BLaER1 (cell line): Measurements from ENCODE around the gene NCF2.

Experiments used
- H3K27ac ChIP-seq: shearing (Covaris generic); formaldehyde crosslinking; 2 replicates; pipeline ENCODE4 v1.8.1; 2022
- H3K27me3 ChIP-seq: shearing (Covaris generic); formaldehyde crosslinking; 2 replicates; pipeline ENCODE4 v1.8.1; 2022
- H3K36me3 ChIP-seq: shearing (Covaris generic); formaldehyde crosslinking; 2 replicates; pipeline ENCODE4 v1.8.1; 2022
- H3K4me1 ChIP-seq: shearing (Covaris generic); formaldehyde crosslinking; 2 replicates; pipeline ENCODE4 v1.8.1; 2022
- H3K4me2 ChIP-seq: shearing (Covaris generic); formaldehyde crosslinking; 2 replicates; pipeline ENCODE4 v1.8.1; 2022
- H3K4me3 ChIP-seq: shearing (Covaris generic); formaldehyde crosslinking; 2 replicates; pipeline ENCODE4 v1.8.1; 2022
- H3K9ac ChIP-seq: shearing (Covaris generic); formaldehyde crosslinking; 2 replicates; pipeline ENCODE4 v1.8.1; 2022
- H3K9me3 ChIP-seq: shearing (Covaris generic); formaldehyde crosslinking; 2 replicates; pipeline ENCODE4 v1.8.1; 2022
- H4K20me1 ChIP-seq: shearing (Covaris generic); formaldehyde crosslinking; 2 replicates; pipeline ENCODE4 v1.8.1; 2022
- Cebpa-rat ChIP-seq: shearing (Covaris generic); IDR thresholded peaks from 2 replicates; pipeline ENCODE4 v1.8.1; 2022

Gene NCF2

DNA sequence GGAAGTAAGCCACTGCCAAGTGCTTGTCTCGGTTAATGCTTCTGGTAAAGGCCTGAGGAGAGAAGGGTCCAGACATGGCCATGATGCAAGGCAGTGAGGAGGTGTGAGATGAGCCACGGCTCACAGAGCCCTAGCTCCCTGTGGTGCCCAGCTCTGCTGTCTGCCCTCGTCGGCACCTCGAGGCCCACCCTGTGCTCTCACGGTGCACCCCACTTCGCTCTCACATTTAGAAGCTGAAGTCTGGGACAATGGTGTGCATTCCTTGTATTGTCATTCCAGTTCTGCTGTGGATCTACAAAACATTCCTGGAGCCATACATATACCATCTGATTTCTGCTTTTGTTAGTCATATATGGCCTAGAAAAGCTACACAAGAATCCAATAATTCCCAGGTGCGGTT lies 3.3 kb downstream of the NCF2 start:
- Histone ChIP-seq H3K4me3 (no peak overlapping the region), H3K36me3 (no peaks in the 10 kb centered on the region), H3K4me2 (no peak overlapping the region), H3K4me1 (peaks cover 66% of the 10 kb centered on the region), H3K27me3 (no peaks in the 10 kb centered on the region), H3K9ac (no peak overlapping the region), H3K27ac (no peak overlapping the region; the same call in 1 of the 2 replicates), H4K20me1 (no peaks in the 10 kb centered on the region), H3K9me3 (no peaks in the 10 kb centered on the region)
- TF ChIP-seq Cebpa-rat, result no peak

DNA sequence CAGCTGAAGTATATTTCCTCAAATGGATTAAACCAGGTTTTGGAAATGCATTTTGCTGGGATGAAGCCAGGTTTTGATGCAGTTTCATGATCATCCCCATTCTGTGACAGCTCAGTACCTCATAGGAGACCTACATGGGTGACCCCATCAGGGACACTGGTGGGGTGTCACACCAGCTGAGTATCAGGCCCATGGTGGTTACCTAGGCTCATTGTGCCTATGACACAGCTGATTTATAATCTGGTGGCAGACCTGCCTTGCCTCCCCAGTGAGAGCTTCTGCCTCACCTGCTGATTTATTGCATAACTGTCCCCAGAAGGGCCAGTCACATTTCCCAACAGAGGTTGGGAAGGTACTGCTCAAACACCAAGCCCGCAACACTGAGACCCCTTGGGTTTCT lies 3.8 kb downstream of the NCF2 start:
- Histone ChIP-seq H3K27ac (no peak overlapping the region; the same call in 1 of the 2 replicates), H3K27me3 (no peaks in the 10 kb centered on the region), H3K9me3 (no peaks in the 10 kb centered on the region), H3K9ac (no peak overlapping the region), H3K4me1 (peaks cover 66% of the 10 kb centered on the region), H3K36me3 (no peaks in the 10 kb centered on the region), H3K4me2 (no peak overlapping the region), H3K4me3 (no peak overlapping the region), H4K20me1 (no peaks in the 10 kb centered on the region)
- no peak for TF ChIP-seq Cebpa-rat

DNA sequence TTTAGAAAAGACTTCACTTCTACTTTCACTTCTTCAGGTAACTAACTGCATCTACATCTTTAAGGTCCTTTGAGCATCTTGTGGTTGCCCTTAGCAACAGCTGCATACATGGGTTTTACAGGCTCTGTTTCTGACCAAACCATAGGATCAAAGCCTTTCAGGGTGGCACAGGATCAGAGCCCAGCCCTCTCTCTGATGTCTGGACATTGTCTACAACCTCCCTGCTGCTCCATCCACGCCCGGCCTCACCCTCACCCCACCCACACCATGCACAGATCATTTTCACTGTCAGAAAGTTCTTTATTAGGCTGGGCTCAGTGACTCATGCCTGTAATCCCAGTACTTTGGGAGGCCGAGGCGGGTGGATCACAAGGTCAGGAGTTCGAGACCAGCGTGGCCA lies 5.2 kb downstream of the NCF2 start:
- H3K36me3 ChIP-seq, result no peaks in the 10 kb centered on the region
- no peak overlapping the region for H3K4me3 ChIP-seq
- no peak overlapping the region for H3K4me2 ChIP-seq
- no peak for TF ChIP-seq Cebpa-rat
- H3K27ac ChIP-seq, result no peak overlapping the region
- peaks cover 66% of the 10 kb centered on the region for H3K4me1 ChIP-seq
- no peaks in the 10 kb centered on the region for H4K20me1 ChIP-seq
- H3K9me3 ChIP-seq, result no peaks in the 10 kb centered on the region
- no peaks in the 10 kb centered on the region for H3K27me3 ChIP-seq
- no peak overlapping the region for H3K9ac ChIP-seq

DNA sequence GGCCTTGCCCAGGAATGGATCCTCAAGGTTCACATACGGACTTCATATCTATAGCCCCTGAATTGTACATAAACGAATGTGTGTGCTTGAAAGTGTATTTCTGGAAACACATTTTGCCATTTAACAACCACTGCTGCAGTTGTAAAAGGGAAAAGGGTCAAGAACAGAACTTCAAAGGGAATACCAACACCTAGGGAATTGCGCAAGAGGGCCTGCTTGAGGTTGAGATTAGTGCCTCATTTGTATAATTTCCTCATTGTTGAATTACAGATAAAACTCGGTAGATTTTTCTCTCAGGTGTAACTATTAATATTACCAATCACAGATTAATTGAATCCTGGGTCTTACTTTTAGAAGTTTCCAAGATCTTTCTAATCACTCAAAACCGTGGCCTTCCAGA lies 6.1 kb downstream of the NCF2 start:
- Histone ChIP-seq H3K4me2 (peak overlapping the region; percentile 74), H3K27ac (0 out of 2 replicates have a peak overlapping the region, but pooled peaks have one; percentile 93), H3K27me3 (no peaks in the 10 kb centered on the region), H3K9ac (no peak overlapping the region), H3K4me3 (no peak overlapping the region), H4K20me1 (no peaks in the 10 kb centered on the region), H3K36me3 (no peaks in the 10 kb centered on the region), H3K9me3 (no peaks in the 10 kb centered on the region), H3K4me1 (peaks cover 66% of the 10 kb centered on the region)
- peak; percentile 89; the same call in 1 of the 2 replicates for TF ChIP-seq Cebpa-rat

DNA sequence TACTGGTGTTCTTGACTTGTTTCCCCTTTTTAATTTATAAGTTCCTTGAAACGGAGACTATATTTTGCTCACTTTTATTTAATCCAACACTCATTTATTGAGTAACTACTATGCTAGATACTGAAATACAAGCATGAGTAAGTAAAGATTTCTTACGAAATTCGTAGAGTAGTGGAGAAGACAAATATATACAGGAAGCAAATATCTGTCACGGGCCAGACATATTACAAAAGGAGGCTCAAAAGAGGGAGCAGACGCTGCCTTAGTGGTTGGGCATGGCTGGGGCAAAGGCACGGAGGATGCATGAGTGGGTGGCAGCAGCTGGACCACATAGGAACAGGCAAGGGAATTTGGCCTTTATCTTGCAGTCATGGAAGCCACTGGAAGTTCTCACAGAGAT lies 6.8 kb downstream of the NCF2 start:
- H3K27ac ChIP-seq, result peak overlapping the region; percentile 93; the same call in 1 of the 2 replicates
- H3K9me3 ChIP-seq, result no peaks in the 10 kb centered on the region
- H3K4me3 ChIP-seq, result no peak overlapping the region
- no peaks in the 10 kb centered on the region for H4K20me1 ChIP-seq
- peak overlapping the region; percentile 74 for H3K4me2 ChIP-seq
- no peak for TF ChIP-seq Cebpa-rat
- H3K9ac ChIP-seq, result no peak overlapping the region
- H3K27me3 ChIP-seq, result no peaks in the 10 kb centered on the region
- H3K36me3 ChIP-seq, result no peaks in the 10 kb centered on the region
- H3K4me1 ChIP-seq, result peaks cover 66% of the 10 kb centered on the region

DNA sequence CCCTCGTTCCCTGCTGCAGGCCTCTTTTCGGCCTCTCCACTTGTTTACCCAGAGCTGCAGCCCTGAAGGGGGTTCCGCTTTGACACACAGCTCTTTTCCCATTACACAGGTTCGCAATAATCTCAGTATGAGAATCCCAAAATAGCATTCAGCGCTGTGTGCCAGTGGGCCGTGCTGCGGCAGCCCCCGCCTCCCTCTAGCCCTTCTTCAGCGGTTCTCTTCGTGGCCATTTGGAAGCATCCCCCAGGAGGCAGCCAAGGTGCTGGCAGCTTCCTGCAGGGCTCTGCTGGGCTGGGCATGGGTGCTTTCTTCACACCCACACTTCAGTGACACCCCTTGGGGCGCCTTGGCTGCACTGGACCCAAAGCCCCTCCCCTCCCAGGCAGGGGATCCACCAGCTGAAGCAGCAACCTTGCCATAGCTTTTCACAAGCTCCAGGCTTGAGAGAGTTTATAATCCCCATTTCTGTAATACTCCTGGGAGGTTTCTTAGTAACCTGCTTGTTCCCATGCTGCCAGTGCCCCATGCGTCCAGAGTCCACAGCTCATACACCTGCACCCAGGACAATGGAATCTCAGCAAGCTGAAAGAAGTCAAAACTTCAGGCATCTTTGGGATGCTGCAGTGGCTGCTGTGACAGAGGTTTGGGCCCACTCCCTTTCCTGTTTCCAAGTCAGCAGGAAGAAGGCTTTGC lies 8.1 kb downstream of the NCF2 start:
- H3K9ac ChIP-seq, result peak overlapping the region; percentile 69

DNA sequence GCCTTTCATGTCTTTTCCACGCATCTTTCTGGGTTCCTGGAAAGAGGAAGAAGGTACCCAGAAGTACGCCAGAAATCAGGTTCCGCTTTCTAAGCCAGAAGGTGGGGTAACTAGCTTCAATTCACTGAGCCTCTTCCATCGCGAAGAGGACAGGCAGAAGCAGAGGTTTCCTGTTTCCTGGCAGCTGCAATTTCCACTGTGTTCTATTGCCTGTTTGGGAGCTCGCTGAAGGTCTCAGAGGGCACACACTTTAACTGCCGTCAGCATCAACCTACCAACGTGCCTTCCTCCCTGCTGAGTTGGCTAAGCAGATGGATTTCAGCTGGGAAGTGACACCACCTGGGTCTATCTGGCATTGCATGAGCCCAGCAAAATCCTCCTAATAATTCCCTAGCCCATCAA lies 10.0 kb downstream of the NCF2 start:
- H3K27me3 ChIP-seq, result no peaks in the 10 kb centered on the region
- TF ChIP-seq Cebpa-rat, result peak; percentile 55; the same call in 1 of the 2 replicates
- peaks cover 98% of the 10 kb centered on the region for H3K4me1 ChIP-seq
- H3K36me3 ChIP-seq, result no peaks in the 10 kb centered on the region
- H3K4me3 ChIP-seq, result peak overlapping the region; percentile 29; the same call in 1 of the 2 replicates
- H3K27ac ChIP-seq, result peak overlapping the region; percentile 93
- no peaks in the 10 kb centered on the region for H4K20me1 ChIP-seq
- H3K9me3 ChIP-seq, result no peaks in the 10 kb centered on the region
- H3K4me2 ChIP-seq, result peak overlapping the region; percentile 74
- H3K9ac ChIP-seq, result peak overlapping the region; percentile 69

More for the DNA sequence above, 8.1 kb downstream of the NCF2 start:
- Histone ChIP-seq H3K9me3 (no peaks in the 10 kb centered on the region), H3K4me1 (peaks cover 79% of the 10 kb centered on the region), H4K20me1 (no peaks in the 10 kb centered on the region), H3K4me3 (peak overlapping the region; percentile 12; the same call in 1 of the 2 replicates), H3K4me2 (peak overlapping the region; percentile 74), H3K27ac (peak overlapping the region; percentile 93), H3K36me3 (no peaks in the 10 kb centered on the region), H3K27me3 (no peaks in the 10 kb centered on the region)
- no peak for TF ChIP-seq Cebpa-rat

DNA sequence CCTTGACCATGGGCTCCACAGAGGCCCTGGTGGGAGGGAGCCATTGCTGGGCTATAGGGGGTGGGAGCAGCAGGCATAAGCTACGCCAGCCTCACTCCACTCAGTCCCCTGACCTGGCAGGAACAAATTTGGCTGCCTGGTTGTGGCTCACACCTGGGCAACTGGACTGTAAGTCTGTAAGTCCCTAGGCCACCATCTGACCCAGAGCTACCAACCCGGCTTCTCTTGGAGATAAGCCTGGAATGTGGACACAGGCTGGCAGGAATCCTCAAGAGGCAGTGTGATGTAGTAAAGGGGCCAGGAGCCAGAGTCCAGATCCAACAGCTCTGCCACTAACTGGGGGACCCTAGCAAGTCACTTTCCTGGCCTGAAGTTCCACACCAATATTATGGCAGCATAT lies 11.4 kb downstream of the NCF2 start:
- H3K36me3 ChIP-seq, result no peaks in the 10 kb centered on the region
- no peaks in the 10 kb centered on the region for H3K27me3 ChIP-seq
- peak overlapping the region; percentile 93 for H3K27ac ChIP-seq
- H3K9me3 ChIP-seq, result no peaks in the 10 kb centered on the region
- H3K9ac ChIP-seq, result peak overlapping the region; percentile 2; the same call in 1 of the 2 replicates
- H3K4me3 ChIP-seq, result no peak overlapping the region
- TF ChIP-seq Cebpa-rat, result no peak
- peaks cover 100% of the 10 kb centered on the region for H3K4me1 ChIP-seq
- no peaks in the 10 kb centered on the region for H4K20me1 ChIP-seq
- H3K4me2 ChIP-seq, result peak overlapping the region; percentile 68

DNA sequence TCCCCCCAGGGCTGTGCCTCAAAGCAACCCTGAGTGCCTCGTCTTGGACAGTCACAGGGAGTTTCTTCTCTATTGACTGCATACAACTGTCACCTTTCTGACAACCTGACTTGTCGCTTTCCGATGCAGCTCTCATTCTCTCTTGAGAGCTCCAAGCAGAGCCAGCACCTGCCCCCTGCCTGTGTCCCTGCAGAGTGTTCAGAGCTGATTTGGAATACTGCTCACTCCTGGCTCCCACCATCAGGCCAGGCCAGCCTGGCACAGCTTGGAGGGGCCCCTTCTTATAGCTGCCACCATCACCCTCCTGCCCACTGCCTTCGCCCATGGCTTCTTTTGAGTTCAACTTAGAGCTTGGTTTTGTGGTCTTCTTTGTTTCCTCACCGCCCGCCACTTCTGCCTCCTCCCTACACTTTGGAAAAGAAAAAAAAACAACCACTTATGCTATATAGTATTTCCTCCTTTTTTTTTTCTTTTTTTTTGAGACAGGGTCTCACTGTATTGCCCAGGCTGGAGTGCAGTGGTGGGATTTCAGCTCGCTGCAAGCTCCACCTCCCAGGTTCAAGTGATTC lies 12.3 kb downstream of the NCF2 start:
- Histone ChIP-seq H4K20me1 (no peaks in the 10 kb centered on the region), H3K4me1 (peaks cover 92% of the 10 kb centered on the region), H3K27me3 (no peaks in the 10 kb centered on the region), H3K27ac (peak overlapping the region; percentile 93), H3K9me3 (no peaks in the 10 kb centered on the region), H3K9ac (peak overlapping the region; percentile 17), H3K4me3 (no peak overlapping the region; the same call in 1 of the 2 replicates), H3K4me2 (peak overlapping the region; percentile 68), H3K36me3 (no peaks in the 10 kb centered on the region)
- TF ChIP-seq Cebpa-rat, result no peak

DNA sequence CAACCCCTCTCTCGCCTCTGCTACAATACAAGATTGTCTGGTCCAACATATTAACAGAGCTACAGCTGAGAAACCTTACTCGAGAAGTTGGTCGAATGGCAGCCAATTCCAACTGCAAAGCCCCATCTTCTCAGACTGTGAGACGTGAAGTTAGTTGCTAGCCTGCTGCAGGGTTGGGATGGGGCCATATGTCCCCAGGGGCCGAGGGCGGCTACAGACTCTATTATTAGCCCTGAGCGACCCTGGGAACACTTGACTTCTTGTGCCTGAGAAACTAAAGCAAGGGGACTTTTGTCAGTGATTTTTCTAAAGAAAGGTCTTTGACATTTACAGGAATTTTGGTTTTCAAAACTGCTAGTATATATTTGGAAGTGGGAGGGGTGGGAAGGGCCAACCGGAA lies 13.7 kb downstream of the NCF2 start:
- H3K4me2 ChIP-seq, result peak overlapping the region; percentile 68
- no peaks in the 10 kb centered on the region for H3K36me3 ChIP-seq
- H3K9ac ChIP-seq, result peak overlapping the region; percentile 17; the same call in 1 of the 2 replicates
- TF ChIP-seq Cebpa-rat, result no peak
- H3K27ac ChIP-seq, result peak overlapping the region; percentile 93
- no peaks in the 10 kb centered on the region for H4K20me1 ChIP-seq
- H3K4me1 ChIP-seq, result peaks cover 77% of the 10 kb centered on the region
- H3K27me3 ChIP-seq, result no peaks in the 10 kb centered on the region
- no peaks in the 10 kb centered on the region for H3K9me3 ChIP-seq
- peak overlapping the region; percentile 30; the same call in 1 of the 2 replicates for H3K4me3 ChIP-seq
